ENCODE measurements around the gene L3MBTL1.

The L3MBTL1 gene

GRCh38 chr20:43558412-43559146, 51.1 kb downstream of the L3MBTL1 start, which contains the start of gene SGK2:
TSS of gene SGK2 (plus strand) at chr20:43559027. CDS start at chr20:43566496, 7,469 bp downstream.
- no peak for DNase-seq (ENCODE audit: extremely low read depth in 1 of 2, low read depth in 1 of 2)

- no peak for DNase-seq (ENCODE audit: extremely low read depth in 1 of 2, low read depth in 1 of 2)
These were observed 51.9 kb downstream of the L3MBTL1 start for GRCh38 chr20:43559147-43559987.

GRCh38 chr20:43560974-43561373, 53.5 kb downstream of the L3MBTL1 start:
- no peak for DNase-seq (ENCODE audit: extremely low read depth in 1 of 2, low read depth in 1 of 2)

- DNase-seq (ENCODE audit: extremely low read depth in 1 of 2, low read depth in 1 of 2): no peak
These were observed 55.9 kb downstream of the L3MBTL1 start for GRCh38 chr20:43563429-43563828.

- DNase-seq (ENCODE audit: extremely low read depth in 1 of 2, low read depth in 1 of 2): no peak
These were observed 56.5 kb downstream of the L3MBTL1 start for GRCh38 chr20:43563991-43564390.

- DNase-seq (ENCODE audit: extremely low read depth in 1 of 2, low read depth in 1 of 2): no peak
These were observed 57.0 kb downstream of the L3MBTL1 start for GRCh38 chr20:43564455-43564854.

GRCh38 chr20:43564993-43565757, 57.7 kb downstream of the L3MBTL1 start:
- no peak for DNase-seq (ENCODE audit: extremely low read depth in 1 of 2, low read depth in 1 of 2)

GRCh38 chr20:43565758-43566104, 58.2 kb downstream of the L3MBTL1 start:
- no peak for DNase-seq (ENCODE audit: extremely low read depth in 1 of 2, low read depth in 1 of 2)

- no peak for DNase-seq (ENCODE audit: extremely low read depth in 1 of 2, low read depth in 1 of 2)
These were observed 60.0 kb downstream of the L3MBTL1 start for GRCh38 chr20:43567477-43567876.

GRCh38 chr20:43568706-43569105, 61.2 kb downstream of the L3MBTL1 start:
- DNase-seq (ENCODE audit: extremely low read depth in 1 of 2, low read depth in 1 of 2): no peak

GRCh38 chr20:43569282-43569681, 61.8 kb downstream of the L3MBTL1 start:
- no peak for DNase-seq (ENCODE audit: extremely low read depth in 1 of 2, low read depth in 1 of 2)

GRCh38 chr20:43570496-43570895, 63.0 kb downstream of the L3MBTL1 start:
- no peak for DNase-seq (ENCODE audit: extremely low read depth in 1 of 2, low read depth in 1 of 2)

- DNase-seq (ENCODE audit: extremely low read depth in 1 of 2, low read depth in 1 of 2): no peak
These were observed 63.8 kb downstream of the L3MBTL1 start for GRCh38 chr20:43571310-43571709.

- DNase-seq (ENCODE audit: extremely low read depth in 1 of 2, low read depth in 1 of 2): no peak
These were observed 64.3 kb downstream of the L3MBTL1 start for GRCh38 chr20:43571771-43572170.

GRCh38 chr20:43572891-43573290, 65.4 kb downstream of the L3MBTL1 start:
- no peak for DNase-seq (ENCODE audit: extremely low read depth in 1 of 2, low read depth in 1 of 2)

GRCh38 chr20:43576108-43576507, 68.6 kb downstream of the L3MBTL1 start:
- no peak for DNase-seq (ENCODE audit: extremely low read depth in 1 of 2, low read depth in 1 of 2)

- no peak for DNase-seq (ENCODE audit: extremely low read depth in 1 of 2, low read depth in 1 of 2)
These were observed 72.6 kb downstream of the L3MBTL1 start for GRCh38 chr20:43579861-43580793.

GRCh38 chr20:43583133-43583864, 75.8 kb downstream of the L3MBTL1 start:
- no peak for DNase-seq (ENCODE audit: extremely low read depth in 1 of 2, low read depth in 1 of 2)

- DNase-seq (ENCODE audit: extremely low read depth in 1 of 2, low read depth in 1 of 2): no peak
These were observed 76.5 kb downstream of the L3MBTL1 start for GRCh38 chr20:43583982-43584432.
